ENCODE measurements around the gene TSLP.

GRCh38 chr5:111072949-111073682, 1.6 kb downstream of the TSLP start:
- TF ChIP-seq EZH2 (IDR thresholded peaks at IDR 0.05; ENCODE audit: borderline replicate concordance, insufficient read depth, low read depth, low read length, poor library complexity, severe bottlenecking) = no peak
- TF ChIP-seq, protein P1, sequence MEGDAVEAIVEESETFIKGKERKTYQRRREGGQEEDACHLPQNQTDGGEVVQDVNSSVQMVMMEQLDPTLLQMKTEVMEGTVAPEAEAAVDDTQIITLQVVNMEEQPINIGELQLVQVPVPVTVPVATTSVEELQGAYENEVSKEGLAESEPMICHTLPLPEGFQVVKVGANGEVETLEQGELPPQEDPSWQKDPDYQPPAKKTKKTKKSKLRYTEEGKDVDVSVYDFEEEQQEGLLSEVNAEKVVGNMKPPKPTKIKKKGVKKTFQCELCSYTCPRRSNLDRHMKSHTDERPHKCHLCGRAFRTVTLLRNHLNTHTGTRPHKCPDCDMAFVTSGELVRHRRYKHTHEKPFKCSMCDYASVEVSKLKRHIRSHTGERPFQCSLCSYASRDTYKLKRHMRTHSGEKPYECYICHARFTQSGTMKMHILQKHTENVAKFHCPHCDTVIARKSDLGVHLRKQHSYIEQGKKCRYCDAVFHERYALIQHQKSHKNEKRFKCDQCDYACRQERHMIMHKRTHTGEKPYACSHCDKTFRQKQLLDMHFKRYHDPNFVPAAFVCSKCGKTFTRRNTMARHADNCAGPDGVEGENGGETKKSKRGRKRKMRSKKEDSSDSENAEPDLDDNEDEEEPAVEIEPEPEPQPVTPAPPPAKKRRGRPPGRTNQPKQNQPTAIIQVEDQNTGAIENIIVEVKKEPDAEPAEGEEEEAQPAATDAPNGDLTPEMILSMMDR (IDR thresholded peaks at IDR 0.05) = no peak

All from B cell (primary cell).